ENCODE results near the gene RNF141. TPM values are rescaled to one million over a fixed set of nuclear protein-coding genes. Genes with fewer than 3 reads are reported as not detected.

The RNF141 gene
- total RNA-seq, 1 donor from 2014 or later: 39.2 TPM

- Histone ChIP-seq H3K9me3 (replicated peaks) (no peaks in the 10 kb centered on the region), H3K4me1 (no peaks in the 10 kb centered on the region), H3K4me3 (no peak overlapping the region), H3K27me3 (ENCODE audit: low read depth) (no peaks in the 10 kb centered on the region), H3K27ac (replicated peaks) (no peak overlapping the region), H3K36me3 (no peaks in the 10 kb centered on the region)
- no peak for TF ChIP-seq CTCF (IDR thresholded peaks at IDR 0.05; ENCODE audit: borderline replicate concordance)
- no peak for DNase-seq
- intact Hi-C loops (cut with micrococcal nuclease): no loop called here
These were observed 10.3 kb upstream of the RNF141 start for GRCh38 chr11:10551290-10551592.

GRCh38 chr11:10550503-10551289, 9.7 kb upstream of the RNF141 start:
- intact Hi-C loops (cut with micrococcal nuclease): no loop called here
- no peaks in the 10 kb centered on the region for H3K27me3 ChIP-seq (ENCODE audit: low read depth)
- TF ChIP-seq CTCF (IDR thresholded peaks at IDR 0.05; ENCODE audit: borderline replicate concordance): no peak
- DNase-seq: no peak
- H3K36me3 ChIP-seq: no peaks in the 10 kb centered on the region
- H3K27ac ChIP-seq (replicated peaks): no peak overlapping the region
- H3K4me1 ChIP-seq: no peaks in the 10 kb centered on the region
- H3K9me3 ChIP-seq (replicated peaks): no peaks in the 10 kb centered on the region
- no peak overlapping the region for H3K4me3 ChIP-seq

- Histone ChIP-seq H3K9me3 (replicated peaks) (no peaks in the 10 kb centered on the region), H3K4me3 (no peak overlapping the region), H3K4me1 (peaks cover 17% of the 10 kb centered on the region), H3K27ac (replicated peaks) (no peak overlapping the region), H3K27me3 (ENCODE audit: low read depth) (no peaks in the 10 kb centered on the region), H3K36me3 (no peaks in the 10 kb centered on the region)
- intact Hi-C loops (cut with micrococcal nuclease): no loop called here
- no peak for TF ChIP-seq CTCF (IDR thresholded peaks at IDR 0.05; ENCODE audit: borderline replicate concordance)
- DNase-seq: no peak
These were observed 3.8 kb upstream of the RNF141 start for GRCh38 chr11:10544491-10545465.

- intact Hi-C loops (cut with micrococcal nuclease): no loop called here
- H3K36me3 ChIP-seq: no peaks in the 10 kb centered on the region
- no peaks in the 10 kb centered on the region for H3K27me3 ChIP-seq (ENCODE audit: low read depth)
- no peak for DNase-seq
- peaks cover 23% of the 10 kb centered on the region for H3K4me1 ChIP-seq
- TF ChIP-seq CTCF (IDR thresholded peaks at IDR 0.05; ENCODE audit: borderline replicate concordance): no peak
- no peak overlapping the region for H3K27ac ChIP-seq (replicated peaks)
- no peak overlapping the region for H3K4me3 ChIP-seq
- H3K9me3 ChIP-seq (replicated peaks): no peaks in the 10 kb centered on the region
These were observed 2.8 kb upstream of the RNF141 start for GRCh38 chr11:10543782-10544181.

GRCh38 chr11:10542776-10543175, 1.8 kb upstream of the RNF141 start:
- peaks cover 23% of the 10 kb centered on the region for H3K4me1 ChIP-seq
- H3K9me3 ChIP-seq (replicated peaks): no peaks in the 10 kb centered on the region
- no peak for DNase-seq
- no peak for TF ChIP-seq CTCF (IDR thresholded peaks at IDR 0.05; ENCODE audit: borderline replicate concordance)
- no peaks in the 10 kb centered on the region for H3K27me3 ChIP-seq (ENCODE audit: low read depth)
- intact Hi-C loops (cut with micrococcal nuclease): no loop called here
- no peaks in the 10 kb centered on the region for H3K36me3 ChIP-seq
- H3K4me3 ChIP-seq: no peak overlapping the region
- H3K27ac ChIP-seq (replicated peaks): no peak overlapping the region
